NCI-H128 (cell line): ENCODE results near the gene NUAK1.
"Not testable (repeated sequence)": the region's sequence is repeated elsewhere in the genome, so short reads cannot be mapped to it uniquely, and the experiment has no call there.

Source experiments
- DNase-seq: peaks from one replicate; lab custom pipeline; 2025; ENCODE audit not compliant: unreplicated experiment; lab: John Stamatoyannopoulos, UW

Gene NUAK1

DNA sequence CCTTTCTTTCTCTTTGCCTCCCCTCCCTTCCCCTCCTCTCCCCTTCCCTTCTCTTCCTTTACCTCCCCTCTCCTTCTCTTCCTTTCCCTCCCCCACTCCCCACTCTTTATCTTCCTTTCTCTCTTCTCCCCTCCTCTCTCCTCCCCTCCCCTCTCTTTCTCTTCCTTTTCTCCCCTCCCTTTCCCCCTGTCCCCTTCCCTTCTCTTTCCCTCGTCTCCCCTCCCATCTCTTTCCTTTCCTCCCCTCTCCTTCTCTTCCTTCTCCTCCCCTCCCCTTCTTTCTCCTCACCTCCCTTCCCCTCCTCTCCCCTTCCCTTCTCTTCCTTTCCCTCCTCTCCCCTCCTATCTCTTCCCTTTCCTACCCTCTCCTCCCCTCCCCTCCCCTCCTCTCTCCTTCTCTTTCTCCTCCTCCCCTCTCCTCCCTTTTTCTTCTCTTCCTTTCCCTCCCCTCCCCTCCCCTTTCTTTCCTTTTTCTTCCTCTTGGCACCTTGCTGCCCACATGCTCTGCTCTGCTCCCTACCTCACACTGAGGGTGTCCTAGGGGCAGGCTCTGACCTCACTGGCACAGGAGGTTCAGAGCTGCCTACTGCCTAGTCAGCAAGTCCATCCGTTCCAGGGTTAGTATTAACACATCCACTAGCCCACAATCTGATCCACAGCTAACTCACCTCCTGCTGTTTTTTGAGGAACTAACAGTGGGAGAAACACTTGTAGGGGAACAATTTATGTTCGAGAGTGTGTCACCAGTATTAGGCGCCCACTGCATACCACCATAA is 101.0 kb downstream of the NUAK1 start:
- DNase-seq, result no peak

DNA sequence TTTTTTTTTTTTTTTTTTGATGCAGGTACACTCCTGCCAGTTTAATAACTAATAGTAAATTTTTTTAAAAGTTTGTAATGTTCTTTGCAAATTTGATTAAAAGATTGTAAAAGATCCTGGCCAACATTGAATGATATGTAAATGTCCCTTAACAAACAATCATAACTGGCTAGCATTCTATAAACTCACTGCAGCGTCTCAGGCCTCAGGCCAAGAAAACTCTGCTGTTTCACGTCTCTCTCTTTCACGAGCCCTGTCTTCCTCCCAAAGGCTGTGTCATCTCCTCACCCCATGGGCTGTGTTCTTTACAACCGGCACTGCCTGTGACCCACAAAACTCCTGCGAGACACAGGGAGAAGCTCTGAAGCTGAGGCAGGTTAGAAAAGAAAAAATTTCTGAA is 103.3 kb downstream of the NUAK1 start:
- no peak for DNase-seq

DNA sequence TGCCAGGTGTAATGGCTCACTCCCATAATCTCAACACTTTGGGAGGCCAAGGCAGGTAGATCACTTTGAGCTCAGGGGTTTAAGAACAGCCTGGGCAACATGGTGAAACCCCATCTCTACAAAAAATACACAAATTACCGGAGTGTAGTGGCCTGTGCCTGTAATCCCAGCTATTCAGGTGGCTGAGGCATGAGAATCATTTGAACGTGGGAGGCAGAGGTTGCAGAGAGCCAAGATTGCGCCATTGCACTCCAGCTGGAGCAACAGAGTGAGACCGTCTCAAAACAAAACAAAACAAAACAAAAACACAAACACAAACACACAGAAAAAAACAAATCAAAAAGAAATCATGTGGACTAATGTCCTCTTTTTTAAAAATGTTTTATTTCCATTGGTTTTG is 104.4 kb downstream of the NUAK1 start:
- DNase-seq, result no peak

DNA sequence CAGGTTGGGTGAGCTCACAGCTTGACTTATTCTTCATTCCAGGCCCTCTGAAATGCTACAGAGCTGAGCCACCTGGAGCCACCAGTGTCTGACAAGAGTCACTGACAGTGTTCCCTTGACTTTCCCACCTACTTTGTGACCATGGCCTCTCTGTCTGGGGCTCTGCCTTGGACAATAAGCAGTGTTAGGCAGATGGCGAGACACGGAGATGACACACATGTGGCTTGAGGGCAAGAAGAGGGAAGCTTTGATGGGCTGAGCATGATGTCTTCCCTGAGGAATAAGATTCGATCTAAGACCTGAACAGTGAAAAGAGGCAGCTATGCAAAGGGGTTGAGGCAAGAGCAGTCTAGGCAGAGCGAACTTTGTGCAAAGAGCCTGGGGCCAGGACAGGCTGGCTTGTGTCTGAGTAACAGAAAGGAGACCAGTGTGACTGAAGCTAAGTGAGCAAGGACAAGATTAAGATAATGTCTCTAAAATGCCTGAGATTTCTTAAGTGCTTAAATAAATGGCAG is 105.5 kb downstream of the NUAK1 start:
- no peak for DNase-seq

DNA sequence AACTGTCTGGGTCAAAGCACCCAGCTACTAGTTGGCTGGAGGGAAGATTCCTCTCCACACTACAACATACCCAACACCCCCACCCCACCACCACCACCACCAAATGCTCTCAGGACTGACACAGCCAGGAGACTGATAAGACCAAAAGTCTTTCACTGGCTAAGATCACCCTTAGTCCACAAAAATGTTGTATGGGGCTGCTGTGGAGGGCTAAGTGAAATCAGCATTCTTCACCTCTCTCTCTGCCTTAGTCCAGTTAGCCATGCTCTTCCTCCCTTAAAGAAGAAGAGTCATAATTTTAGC is 106.2 kb downstream of the NUAK1 start:
- DNase-seq, result no peak

DNA sequence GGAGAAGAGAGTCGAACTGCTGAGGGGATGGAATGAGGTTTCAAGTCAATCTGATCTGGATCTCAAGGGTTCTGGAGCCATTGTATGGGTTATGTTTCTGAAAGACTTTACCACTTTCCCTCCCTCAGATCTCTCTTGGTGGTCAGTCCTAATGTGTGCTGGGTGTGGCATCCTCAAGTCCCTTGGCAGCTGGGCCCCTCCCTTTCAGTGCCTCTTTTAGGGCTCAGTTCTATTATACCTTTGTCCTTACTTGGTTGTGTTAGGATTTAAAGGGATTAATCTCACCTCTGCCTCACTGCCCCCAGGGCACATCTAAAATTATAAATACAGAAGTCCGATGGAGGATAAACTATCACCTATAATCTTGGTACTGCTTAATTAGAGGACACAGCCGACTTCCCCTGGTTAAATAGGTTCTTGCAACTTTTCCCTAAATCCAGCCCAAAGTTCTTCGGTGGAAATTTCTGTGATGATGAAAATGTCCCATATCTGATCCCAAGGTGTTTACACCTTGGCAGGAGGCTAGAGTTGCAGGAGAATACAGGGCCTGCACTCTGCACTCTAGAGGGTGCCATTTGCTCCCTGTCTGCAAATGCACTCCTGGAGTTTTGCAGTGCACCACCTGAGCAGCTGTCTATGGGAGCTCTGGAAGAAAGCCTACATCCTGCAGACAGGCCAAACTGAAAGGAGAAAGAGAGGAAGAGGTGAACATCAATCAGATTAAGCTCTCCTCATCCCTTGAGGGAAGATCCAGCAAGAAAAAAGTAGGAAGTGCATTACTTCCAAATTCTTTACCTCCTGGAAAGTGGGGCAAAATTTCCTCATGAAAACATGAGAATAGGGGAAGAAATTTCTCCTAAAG is 106.8 kb downstream of the NUAK1 start:
- DNase-seq, result no peak

DNA sequence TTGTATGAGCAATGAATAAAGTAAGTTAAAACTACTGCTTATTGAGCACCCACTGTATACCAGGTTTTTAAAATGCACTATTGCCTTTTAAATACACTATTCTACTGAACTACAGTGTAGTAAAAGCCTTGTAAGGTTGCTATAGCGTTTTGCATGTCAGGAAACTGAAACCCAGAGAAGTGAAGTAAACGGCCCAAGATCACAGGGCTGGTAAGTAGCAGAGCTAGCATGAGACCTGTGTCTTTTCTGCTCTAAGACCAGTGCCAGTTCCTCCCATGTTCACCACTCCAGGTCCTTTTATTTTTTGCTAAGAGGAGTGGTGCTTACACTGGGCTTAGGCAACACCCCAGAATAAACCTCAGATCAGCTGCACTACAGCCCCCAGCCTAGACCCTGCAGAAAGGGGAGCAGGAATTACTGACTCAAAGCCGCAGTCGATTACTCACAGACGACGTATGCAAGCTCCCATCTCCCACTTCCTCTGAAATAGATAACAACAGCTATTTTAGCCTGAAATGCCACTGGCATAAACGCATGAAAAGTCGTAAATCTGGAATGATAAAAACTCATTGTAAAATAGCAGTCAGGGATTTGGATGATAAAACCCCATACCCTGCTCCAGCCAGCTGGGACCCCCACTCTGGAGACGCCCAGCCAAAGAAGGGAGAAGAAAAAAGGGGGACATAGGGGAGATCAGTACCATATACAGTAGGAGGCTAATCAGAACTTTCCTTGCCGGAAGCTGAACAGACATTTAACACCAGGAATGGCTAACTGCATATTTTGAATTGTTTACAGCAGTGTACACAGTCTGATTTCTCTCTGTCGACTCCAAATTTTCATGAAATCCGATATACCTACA is 108.3 kb downstream of the NUAK1 start:
- DNase-seq, result no peak

DNA sequence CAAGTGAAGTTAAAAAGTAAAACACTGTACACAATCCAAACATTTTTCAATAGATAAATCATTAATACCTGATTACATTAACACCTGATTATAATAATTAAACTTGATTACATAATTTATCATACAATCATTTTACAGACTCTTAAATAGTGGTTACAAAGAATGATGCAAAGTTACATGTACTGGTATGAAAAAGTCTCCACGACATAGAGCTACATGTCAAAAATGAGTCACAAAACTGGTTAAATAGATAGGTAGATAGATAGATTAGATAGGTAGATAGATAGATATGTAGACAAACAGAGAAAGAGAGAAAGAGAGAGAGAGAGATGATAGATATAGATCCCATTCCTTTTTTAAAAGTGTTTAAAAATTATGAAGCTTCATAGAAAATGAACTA is 109.2 kb downstream of the NUAK1 start:
- no peak for DNase-seq

DNA sequence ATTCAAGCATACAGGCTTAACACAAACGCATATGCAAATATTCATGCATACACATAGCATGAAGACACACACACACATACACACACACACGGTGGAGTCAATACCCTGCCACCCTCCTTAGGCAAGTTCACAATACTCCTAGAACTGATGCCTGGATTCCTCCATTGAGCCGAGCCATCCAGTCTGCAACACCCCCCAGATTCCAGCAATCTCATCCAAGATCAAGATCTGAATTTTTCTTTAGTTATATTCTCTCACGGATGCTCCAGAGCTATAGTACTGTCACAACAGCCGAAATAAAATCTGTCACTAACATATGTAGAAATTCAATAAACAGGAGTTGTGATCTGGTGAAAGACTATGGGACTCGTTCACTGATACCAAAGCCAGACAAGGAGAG is 110.8 kb downstream of the NUAK1 start:
- no peak for DNase-seq

DNA sequence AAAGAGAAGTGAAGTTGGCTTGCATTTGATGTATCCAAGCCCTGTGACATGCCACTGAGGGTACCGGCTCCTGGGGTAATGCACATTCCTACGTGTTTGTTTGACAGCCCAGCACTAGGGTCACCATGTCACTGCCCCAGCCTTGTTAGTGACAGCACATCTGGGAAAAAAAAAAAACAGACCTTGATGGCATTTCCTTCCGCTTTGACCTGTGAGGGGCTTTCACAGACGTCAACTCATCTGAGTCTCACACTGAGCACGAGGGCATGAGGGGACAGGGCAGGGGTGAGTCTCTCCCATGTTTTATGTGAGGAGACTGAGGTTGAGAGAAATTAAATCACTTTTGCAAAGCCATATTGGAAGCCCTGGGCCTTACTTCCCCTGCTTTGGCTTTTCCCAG is 111.5 kb downstream of the NUAK1 start:
- no peak for DNase-seq

DNA sequence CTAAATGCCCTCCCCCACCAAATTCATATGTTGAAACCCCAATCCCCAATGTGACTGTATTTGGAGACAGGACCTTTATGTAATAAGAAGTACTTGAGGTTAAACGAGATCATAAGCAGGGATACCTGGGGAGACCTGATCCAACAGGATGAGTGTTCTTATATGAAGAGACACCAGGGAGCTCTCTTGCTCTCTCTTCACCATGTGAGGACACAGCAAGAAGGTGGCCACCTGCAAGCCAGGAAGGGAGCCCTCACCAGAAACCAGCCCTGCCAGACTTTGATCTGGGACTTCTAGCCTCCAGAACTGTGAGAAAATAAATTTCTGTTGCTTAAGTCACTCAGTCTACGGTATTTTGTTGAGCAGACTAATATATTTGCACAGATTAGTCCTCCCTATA is 113.6 kb downstream of the NUAK1 start:
- DNase-seq, result no peak

DNA sequence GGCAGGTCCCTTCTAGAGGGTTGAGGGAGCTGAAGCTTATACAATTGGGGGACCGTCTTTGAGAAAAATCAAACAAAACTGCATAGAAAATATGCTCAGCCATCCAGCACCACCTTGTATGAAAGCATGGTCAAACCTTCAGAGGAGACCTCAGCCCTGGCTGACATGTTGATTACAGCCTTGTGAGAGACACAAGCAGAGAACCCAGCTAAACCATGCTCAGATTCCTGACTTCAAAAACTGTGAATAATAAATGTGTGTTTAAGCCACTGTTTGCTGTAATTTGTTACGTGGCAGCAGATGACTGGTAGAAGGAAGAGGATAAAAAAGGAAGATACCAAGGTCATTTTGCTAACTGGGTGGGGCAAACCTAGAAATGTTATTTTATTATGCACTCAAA is 115.7 kb downstream of the NUAK1 start:
- DNase-seq, result no peak

DNA sequence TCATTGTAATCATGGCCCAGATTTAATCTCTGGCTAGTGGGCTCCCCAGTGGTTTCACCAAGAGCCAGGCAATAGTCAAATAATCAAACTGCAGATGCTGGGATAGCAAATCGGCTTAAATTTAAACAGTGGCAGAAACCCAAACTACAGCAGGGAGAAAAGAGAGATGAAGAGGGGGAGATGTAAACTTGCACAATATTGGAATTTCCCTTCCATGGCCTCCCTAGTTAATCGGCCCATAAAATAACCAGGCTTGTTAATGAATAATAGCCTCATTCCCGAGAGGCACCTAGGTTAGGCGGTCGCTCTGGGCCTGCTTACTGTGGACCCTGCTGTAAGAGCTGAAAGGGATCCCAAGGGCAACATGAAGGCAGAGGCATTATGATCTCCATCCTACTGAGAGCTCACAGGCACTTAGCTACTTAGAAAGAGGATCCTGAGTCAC is 116.2 kb downstream of the NUAK1 start:
- DNase-seq, result no peak

DNA sequence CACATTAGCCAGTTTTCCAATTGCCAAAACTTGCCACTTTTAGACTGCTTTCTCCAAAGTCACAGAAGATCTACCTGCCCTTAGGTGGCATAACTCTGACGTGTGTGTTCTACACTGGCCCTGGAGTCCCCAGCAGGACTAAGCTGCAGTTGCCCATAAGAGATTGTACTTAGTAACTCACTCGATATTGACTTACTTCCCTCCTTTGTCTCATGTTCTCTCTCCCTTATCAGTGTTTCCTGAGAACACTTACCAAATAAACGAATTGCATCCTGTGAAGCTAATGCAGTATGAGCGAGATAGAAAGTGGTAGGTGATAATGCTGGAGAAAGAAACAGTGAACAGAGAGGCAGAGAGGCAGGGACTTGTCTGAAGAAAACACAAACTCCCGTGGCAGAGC is 117.2 kb downstream of the NUAK1 start:
- DNase-seq, result no peak

DNA sequence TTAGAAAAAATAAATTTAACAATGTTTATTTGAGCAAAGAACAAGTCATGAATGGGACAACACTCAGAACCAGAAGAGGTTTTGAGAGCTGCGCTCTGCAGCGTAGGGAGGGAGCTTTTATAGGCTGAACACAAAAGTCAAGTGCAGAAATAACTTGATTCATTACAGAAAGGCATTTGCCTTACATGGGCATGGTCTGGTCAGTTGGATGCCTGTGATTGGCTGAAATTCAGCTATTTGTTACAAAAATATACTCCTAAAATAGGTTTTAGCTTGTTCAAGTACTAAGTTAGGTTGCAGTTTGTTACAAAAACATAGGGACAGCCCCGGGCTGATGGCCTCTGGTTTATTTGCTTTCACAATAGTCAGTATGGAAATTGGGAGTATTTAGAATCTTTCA is 118.0 kb downstream of the NUAK1 start:
- DNase-seq, result no peak

DNA sequence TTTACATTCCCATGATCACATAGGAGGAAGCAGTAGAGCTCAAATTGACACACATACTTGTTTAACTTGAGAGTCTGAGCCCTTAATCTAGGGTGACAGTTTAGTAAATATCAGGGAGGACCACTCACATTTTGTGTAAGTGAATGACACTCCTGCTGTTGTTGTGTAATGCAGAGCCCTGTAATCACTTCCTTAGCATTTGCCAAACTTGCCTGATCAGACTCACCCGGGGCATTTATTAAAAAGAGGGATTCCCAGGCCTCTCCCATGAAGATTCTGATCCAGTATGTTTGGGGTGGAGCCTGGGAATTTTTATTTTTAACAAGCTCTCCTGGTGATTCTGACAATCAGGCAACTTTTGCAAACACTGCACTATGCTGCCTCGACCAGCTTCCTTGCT is 119.6 kb downstream of the NUAK1 start:
- no peak for DNase-seq

DNA sequence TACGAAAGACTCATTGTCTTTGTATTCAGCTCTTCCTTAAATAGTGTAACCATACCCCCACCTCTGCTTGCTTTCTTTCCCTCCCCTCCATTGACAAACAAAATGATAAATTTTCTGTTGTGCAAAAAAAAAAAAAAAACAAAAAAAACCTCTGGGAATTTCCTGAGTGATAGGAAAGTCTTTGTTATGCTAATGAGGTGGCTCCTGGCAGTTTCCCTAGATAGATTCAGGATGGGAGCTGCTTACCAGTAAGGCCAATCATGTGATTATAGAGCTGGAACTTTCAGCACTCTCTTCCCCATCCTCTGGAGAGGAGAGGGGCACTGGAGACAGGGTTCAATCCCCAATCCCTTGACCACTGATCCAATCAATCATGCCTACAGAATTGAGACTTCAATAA is 120.5 kb downstream of the NUAK1 start:
- no peak for DNase-seq

DNA sequence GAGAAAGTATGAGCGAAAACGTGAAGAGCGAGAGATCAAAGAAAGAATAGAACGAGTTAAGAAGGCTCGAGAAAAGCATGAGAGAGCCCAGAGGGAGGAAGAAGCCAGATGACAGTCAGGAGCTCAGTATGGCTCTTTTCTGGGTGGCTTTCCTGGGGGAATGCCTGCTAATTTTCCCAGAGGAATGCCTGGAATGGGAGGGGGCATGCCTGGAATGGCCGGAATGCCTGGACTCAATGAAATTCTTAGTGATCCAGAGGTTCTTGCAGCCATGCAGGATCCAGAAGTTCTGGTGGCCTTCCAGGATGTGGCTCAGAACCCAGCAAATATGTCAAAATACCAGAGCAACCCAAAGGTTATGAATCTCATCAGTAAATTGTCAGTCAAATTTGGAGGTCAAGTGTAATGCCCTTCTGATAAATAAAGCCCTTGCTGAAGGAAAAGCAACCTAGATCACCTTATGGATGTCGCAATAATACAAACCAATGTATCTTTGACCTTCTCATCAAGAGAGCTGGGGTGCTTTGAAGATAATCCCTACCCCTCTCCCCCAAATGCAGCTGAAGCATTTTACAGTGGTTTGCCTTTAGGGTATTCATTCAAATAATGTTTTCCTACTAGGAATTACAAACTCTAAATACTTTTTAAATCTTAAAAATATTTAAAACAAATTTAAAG is 122.0 kb downstream of the NUAK1 start:
- not testable (repeated sequence) for DNase-seq

DNA sequence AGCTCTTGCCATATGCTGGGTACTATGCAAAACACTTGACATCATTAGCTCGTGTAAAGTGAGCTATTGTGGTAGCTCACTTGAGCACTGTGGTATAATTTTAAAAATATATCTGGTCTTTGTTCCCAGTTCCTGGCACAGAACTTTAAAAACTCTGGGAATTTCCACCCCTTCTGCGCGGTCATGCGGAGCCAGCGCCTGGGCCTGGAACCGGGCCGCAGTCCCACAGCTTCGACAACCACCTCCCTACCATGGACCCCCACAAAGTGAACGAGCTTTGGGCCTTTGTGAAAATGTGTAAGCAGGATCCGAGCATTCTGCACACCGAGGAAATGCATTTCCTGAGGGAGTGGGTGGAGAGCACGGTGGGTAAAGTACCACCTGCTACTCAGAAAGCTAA is 123.1 kb downstream of the NUAK1 start:
- no peak for DNase-seq

DNA sequence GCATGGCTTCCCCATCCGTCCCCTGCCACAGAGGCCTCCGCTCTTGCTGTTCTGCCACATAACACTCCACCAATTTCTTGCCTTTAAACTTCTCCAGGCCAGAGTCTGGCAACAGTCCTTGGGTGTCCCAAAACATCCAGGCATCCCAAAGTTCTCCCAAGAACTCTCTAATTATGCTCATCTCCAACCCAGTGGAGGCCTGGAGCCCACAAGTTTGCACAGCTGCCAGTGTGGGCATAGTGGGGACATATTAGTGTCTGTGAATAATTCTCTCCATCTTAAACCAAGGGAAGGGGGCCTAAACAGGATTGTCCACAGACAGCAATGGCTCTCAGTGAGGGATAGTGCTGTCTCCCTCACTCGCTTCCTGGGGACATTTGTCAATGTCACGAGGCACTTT is 124.8 kb downstream of the NUAK1 start:
- no peak for DNase-seq
